GDM1 (cell line): ENCODE results near the gene PTAR1.

Experiments
- DNase-seq: peaks from one replicate; lab custom pipeline; 2025; lab: John Stamatoyannopoulos, UW

The PTAR1 gene

GRCh38 chr9:69750085-69750484 is 9.7 kb downstream of the PTAR1 start:
- no peak for DNase-seq

- DNase-seq = no peak
These were observed 11.5 kb downstream of the PTAR1 start for GRCh38 chr9:69748304-69748703.

- DNase-seq = no peak
These were observed 12.8 kb downstream of the PTAR1 start for GRCh38 chr9:69746859-69747560.

- no peak for DNase-seq
These were observed 13.9 kb downstream of the PTAR1 start for GRCh38 chr9:69745716-69746437.

GRCh38 chr9:69744688-69745380 is 15.0 kb downstream of the PTAR1 start:
- DNase-seq = no peak

GRCh38 chr9:69743930-69744329 is 15.9 kb downstream of the PTAR1 start:
- DNase-seq = no peak

GRCh38 chr9:69740872-69741505 is 18.8 kb downstream of the PTAR1 start:
- DNase-seq = no peak

- DNase-seq = no peak
These were observed 28.5 kb downstream of the PTAR1 start for GRCh38 chr9:69731348-69731747.

- no peak for DNase-seq
These were observed 39.8 kb downstream of the PTAR1 start for GRCh38 chr9:69719983-69720382.

GRCh38 chr9:69719367-69719766 is 40.4 kb downstream of the PTAR1 start:
- DNase-seq = no peak

GRCh38 chr9:69718218-69718617 is 41.6 kb downstream of the PTAR1 start:
- no peak for DNase-seq

GRCh38 chr9:69715825-69716224 is 44.0 kb downstream of the PTAR1 start:
- DNase-seq = no peak

- DNase-seq = no peak
These were observed 44.7 kb downstream of the PTAR1 start for GRCh38 chr9:69715096-69715495.

GRCh38 chr9:69697475-69697874 is 62.3 kb downstream of the PTAR1 start:
- DNase-seq = no peak

GRCh38 chr9:69696802-69697201 is 63.0 kb downstream of the PTAR1 start:
- no peak for DNase-seq

GRCh38 chr9:69689991-69690538 is 69.7 kb downstream of the PTAR1 start:
- no peak for DNase-seq

GRCh38 chr9:69683927-69684326 is 75.9 kb downstream of the PTAR1 start:
- no peak for DNase-seq

- DNase-seq = no peak
These were observed 80.8 kb downstream of the PTAR1 start for GRCh38 chr9:69678843-69679538.

- no peak for DNase-seq
These were observed 81.9 kb downstream of the PTAR1 start for GRCh38 chr9:69677931-69678330.

- no peak for DNase-seq
These were observed 84.2 kb downstream of the PTAR1 start for GRCh38 chr9:69675563-69675962.

- no peak for DNase-seq
These were observed 84.9 kb downstream of the PTAR1 start for GRCh38 chr9:69674716-69675438.
